AML-193 (cell line): ENCODE results near the gene NPC1L1.

Source experiments
- DNase-seq, 2 experiments: peaks; one replicate each; lab custom pipeline; 2025; lab: John Stamatoyannopoulos, UW

NPC1L1 gene

GRCh38 chr7:44537442-44537841 lies 3.7 kb downstream of the NPC1L1 start:
- no peak for DNase-seq

GRCh38 chr7:44536090-44536489 lies 5.0 kb downstream of the NPC1L1 start:
- DNase-seq, result no peak

- DNase-seq, result no peak
Observed at GRCh38 chr7:44535348-44536064, 5.6 kb downstream of the NPC1L1 start.

- peak; percentile 30 to 53 for DNase-seq
Observed at GRCh38 chr7:44534501-44534900, 6.6 kb downstream of the NPC1L1 start.

GRCh38 chr7:44534087-44534486 lies 7.0 kb downstream of the NPC1L1 start:
- DNase-seq, result no peak

- no peak for DNase-seq
Observed at GRCh38 chr7:44533301-44534055, 7.7 kb downstream of the NPC1L1 start.

GRCh38 chr7:44531421-44532380 lies 9.4 kb downstream of the NPC1L1 start:
- no peak for DNase-seq

GRCh38 chr7:44530990-44531389 lies 10.1 kb downstream of the NPC1L1 start:
- DNase-seq, result no peak

- DNase-seq, result no peak
Observed at GRCh38 chr7:44524811-44525388, 16.2 kb downstream of the NPC1L1 start.

GRCh38 chr7:44522315-44522714 lies 18.8 kb downstream of the NPC1L1 start:
- DNase-seq, result no peak

- no peak for DNase-seq
Observed at GRCh38 chr7:44521347-44522095, 19.6 kb downstream of the NPC1L1 start.

GRCh38 chr7:44520574-44520973 lies 20.6 kb downstream of the NPC1L1 start:
- no peak for DNase-seq

GRCh38 chr7:44519546-44519945 lies 21.6 kb downstream of the NPC1L1 start:
- no peak for DNase-seq

- no peak for DNase-seq
Observed at GRCh38 chr7:44518761-44519160, 22.4 kb downstream of the NPC1L1 start.

GRCh38 chr7:44517175-44517574 lies 24.0 kb downstream of the NPC1L1 start:
- no peak for DNase-seq

- no peak for DNase-seq
Observed at GRCh38 chr7:44515590-44516268, 25.4 kb downstream of the NPC1L1 start.

- no peak for DNase-seq
Observed at GRCh38 chr7:44512736-44513135, 28.4 kb downstream of the NPC1L1 start.

- DNase-seq, result no peak
Observed at GRCh38 chr7:44511863-44512468, 29.2 kb downstream of the NPC1L1 start.

- DNase-seq, result no peak
Observed at GRCh38 chr7:44511236-44511635, 29.9 kb downstream of the NPC1L1 start.

GRCh38 chr7:44508328-44509030 lies 32.7 kb downstream of the NPC1L1 start:
- peak in 1 of 2 experiments; percentile 23 for DNase-seq
